HepG2 (cell line): Measurements from ENCODE around the gene GLRA3. TPM values are rescaled to one million over a fixed set of nuclear protein-coding genes. Genes with fewer than 3 reads are reported as not detected.
A peak's percentile ranks its signal among the peaks of the same experiment; 100 is the strongest.

Experiments
- ATAC-seq: fragments of 200-7000 bp; cut with Tn5 transposase; 3 replicates; pipeline ENCODE4 v1.9.1; 2020; ENCODE audit warnings: mild to moderate bottlenecking, moderate library complexity
- BruUV-seq: library from RNA; stranded (reverse); fragments of 400-500 nt; replicated peaks from 2 replicates; lab custom pipeline; 2021; lab: Mats Ljungman, UMichigan
- CTCF ChIA-PET: fragments of 300-600 bp; formaldehyde crosslinking; extraction: SDS; loops from one replicate; lab custom pipeline; 2021; ENCODE audit warnings: low total read pairs, inconsistent platforms, low intra/inter-chr PET ratio; lab: Yijun Ruan, JAX
- POLR2A ChIA-PET: fragments of 350-600 bp; sonication (Branson Sonifier 250); formaldehyde crosslinking; loops from one replicate; lab custom pipeline; 2020; ENCODE audit warnings: antibody characterized with exemption, inconsistent platforms; lab: Yijun Ruan, JAX
- DNase-seq: peaks from one replicate; pipeline ENCODE4 v3.0.0-alpha.2; 2015; ENCODE audit warnings: low spot score
- FAIRE-seq: peaks from 3 replicates; lab custom pipeline; 2011; peaks lifted over from hg19 to GRCh38; lab: Jason Lieb, UNC
- H2AFZ ChIP-seq: one replicate; pipeline ENCODE4 v1.6.1; 2011; ENCODE audit warnings: low read length, inconsistent platforms
- H3K27ac ChIP-seq: fragments of 300-600 bp; 3 replicates; pipeline ENCODE4 v1.8.0; 2011; ENCODE audit warnings: mixed run types, mild to moderate bottlenecking, mixed read lengths, low read length, inconsistent platforms; ENCODE audit not compliant: insufficient read depth; ENCODE audit errors: extremely low read length
- H3K27me3 ChIP-seq, 2 experiments: fragments of 200-600 bp in 1 of 2; 2 replicates in 1 of 2; 3 replicates in 1 of 2; pipeline versions ENCODE4 v1.6.0 to v1.8.0; 2011; ENCODE audit warnings: low read length in 2 of 2, mild to moderate bottlenecking in 2 of 2, moderate library complexity in 2 of 2, inconsistent platforms in 1 of 2; ENCODE audit not compliant: insufficient read depth in 2 of 2, control insufficient read depth in 1 of 2
- H3K36me3 ChIP-seq, 2 experiments: fragments of 200-600 bp in 1 of 2; replicated peaks in 1 of 2; 2 replicates in 1 of 2; 3 replicates in 1 of 2; pipeline versions ENCODE4 v1.5.1 to v1.8.0; 2011; ENCODE audit warnings: low read length in 2 of 2, inconsistent platforms in 1 of 2; ENCODE audit not compliant: insufficient read depth in 2 of 2, control insufficient read depth in 1 of 2
- H3K4me1 ChIP-seq: 2 replicates; pipeline ENCODE4 v1.5.1; 2012; ENCODE audit warnings: low read length, inconsistent platforms; ENCODE audit not compliant: insufficient read depth
- H3K4me2 ChIP-seq: 2 replicates; pipeline ENCODE4 v1.6.0; 2011; ENCODE audit warnings: low read depth, low read length, inconsistent platforms
- H3K4me3 ChIP-seq, 3 experiments: fragments of 200-600 bp in 1 of 3; sonication (generic), shearing (Covaris generic) in 1 of 3; replicated peaks in 1 of 3; 2 replicates each; pipeline ENCODE4 v1.5.1; 2011 to 2016; ENCODE audit warnings: low read length in 3 of 3, inconsistent platforms in 2 of 3, low read depth in 2 of 3, mild to moderate bottlenecking in 2 of 3, control low read depth in 1 of 3, mixed read lengths in 1 of 3; ENCODE audit not compliant: insufficient read depth in 1 of 3
- H3K79me2 ChIP-seq: one replicate; pipeline ENCODE4 v1.6.1; 2011; ENCODE audit warnings: low read length, inconsistent platforms; ENCODE audit not compliant: insufficient read depth
- H3K9ac ChIP-seq: 2 replicates; pipeline ENCODE4 v1.6.0; 2011; ENCODE audit warnings: mild to moderate bottlenecking, low read depth, low read length, inconsistent platforms; ENCODE audit not compliant: insufficient read depth
- H3K9me3 ChIP-seq: 2 replicates; pipeline ENCODE4 v1.5.1; 2012; ENCODE audit warnings: mild to moderate bottlenecking, low read length
- H4K20me1 ChIP-seq: 2 replicates; pipeline ENCODE4 v1.6.0; 2011; ENCODE audit warnings: inconsistent platforms, mild to moderate bottlenecking, low read length, moderate library complexity; ENCODE audit not compliant: insufficient read depth
- CREB1 ChIP-seq, 2 experiments: fragments of 450-650 bp in 1 of 2; IDR thresholded peaks; 2 replicates each; pipeline ENCODE4 v1.6.1; 2016 to 2017; ENCODE audit warnings: control low read depth in 1 of 2, mild to moderate bottlenecking in 1 of 2, missing compliant biosample characterization in 1 of 2, missing genetic modification characterization in 1 of 2
- HOXA3 ChIP-seq: sonication (generic); formaldehyde crosslinking; IDR thresholded peaks from 2 replicates; pipeline ENCODE4 v1.5.0; 2020; ENCODE audit warnings: missing genetic modification reagents
- MAF1 ChIP-seq: sonication (generic); formaldehyde crosslinking; IDR thresholded peaks from 2 replicates; pipeline ENCODE4 v1.5.0; 2020; ENCODE audit warnings: missing genetic modification reagents, borderline replicate concordance
- MYNN ChIP-seq: sonication (generic); formaldehyde crosslinking; IDR thresholded peaks from 2 replicates; pipeline ENCODE4 v1.4.0; 2020; ENCODE audit warnings: mild to moderate bottlenecking, low read depth, missing genetic modification reagents
- ZBTB46 ChIP-seq: sonication (generic); formaldehyde crosslinking; IDR thresholded peaks from 2 replicates; pipeline ENCODE4 v1.4.0; 2020; ENCODE audit warnings: mild to moderate bottlenecking, missing genetic modification reagents, borderline replicate concordance
- ZNF275 ChIP-seq: sonication (generic); formaldehyde crosslinking; IDR thresholded peaks from 2 replicates; pipeline ENCODE4 v1.8.0; 2022; ENCODE audit warnings: missing genetic modification reagents, mild to moderate bottlenecking, inconsistent platforms, borderline replicate concordance
- ZNF570 ChIP-seq: sonication (generic); formaldehyde crosslinking; IDR thresholded peaks from 2 replicates; pipeline ENCODE4 v1.4.0; 2020; ENCODE audit warnings: mild to moderate bottlenecking, missing genetic modification reagents, borderline replicate concordance
- WGBS: methylation state at CpG from one replicate; pipeline ENCODE4 v1.1.6; 2017; ENCODE audit warnings: low lambda C conversion rate; 5-methylcytosine and 5-hydroxymethylcytosine counted together
- in situ Hi-C: cut with HindIII; loops from 2 replicates; pipeline ENCODE4 v1.10.0; 2017; ENCODE audit warnings: low pct_unique_long_range_greater_than_20kb; ENCODE audit not compliant: extremely low pct_ligation_motif_present
- intact Hi-C: fragments of 100-400 bp; cut with micrococcal nuclease; formaldehyde crosslinking; loops from one replicate; pipeline ENCODE4 v1.10.0; 2022; ENCODE audit not compliant: unreplicated experiment
- polyA plus RNA-seq, 8 experiments: library from polyadenylated mRNA; depleted of rRNA in 3 of 8; stranded (reverse) in 7 of 8; unstranded in 1 of 8; fragments of >200 nt; fragmentation: Illumina TruSeq in 4 of 8; extraction: Trizol in 4 of 8; gene quantifications; 2 replicates each; pipeline versions ENCODE4 v1.2.1 to v1.2.3, GENCODE V29; 2011 to 2016; ENCODE audit warnings: low read depth in 4 of 8, missing spikeins in 1 of 8, mixed read lengths in 1 of 8; ENCODE audit not compliant: insufficient read depth in 1 of 8
- total RNA-seq, 5 experiments: library from RNA; depleted of rRNA; stranded (reverse); fragments of >200 nt; fragmentation: Illumina TruSeq; extraction: Trizol; gene quantifications; 2 replicates each; pipeline ENCODE4 v1.2.3, GENCODE V29; 2016; ENCODE audit warnings: low read depth in 1 of 5

The GLRA3 gene
- total and polyA plus RNA-seq, 2 of the 13 experiments (the other 11 are each of a cell fraction or from before 2014, with no cell fraction given) = not detected

- TF ChIP-seq ZNF275 (CRISPR knock-in tag) = no peak
- no peak for TF ChIP-seq MYNN
- no peak for TF ChIP-seq ZBTB46 (CRISPR knock-in tag)
- no peak for TF ChIP-seq HOXA3 (CRISPR knock-in tag)
- no peak for TF ChIP-seq ZNF570
Measured at GRCh38 chr4:174808836-174809235, 20.2 kb downstream of the GLRA3 start (continued).

GRCh38 chr4:174808119-174808518, 20.9 kb downstream of the GLRA3 start:
- no peak overlapping the region for H3K9ac ChIP-seq
- FAIRE-seq = no peak
- WGBS = 3% methylated on average over 2 of the region's 2 CpGs

More at GRCh38 chr4:174808119-174808518, 20.9 kb downstream of the GLRA3 start:
- Histone ChIP-seq H3K4me3 (no peak overlapping the region), H3K4me2 (no peak overlapping the region), H2AFZ (no peak overlapping the region), H4K20me1 (no peaks in the 10 kb centered on the region), H3K27ac (no peak overlapping the region), H3K4me1 (no peaks in the 10 kb centered on the region), H3K9me3 (peaks cover 22% of the 10 kb centered on the region), H3K36me3 (no peaks in the 10 kb centered on the region), H3K27me3 (no peaks in the 10 kb centered on the region), H3K79me2 (no peaks in the 10 kb centered on the region)
- BruUV-seq = no TSS peak
- DNase-seq (no peak), ATAC-seq (no peak)
- intact Hi-C loops = no loop called here
- ChIA-PET POLR2A (no interaction called here), CTCF (no interaction called here)
- in situ Hi-C loops = no loop called here
- peak; percentile 56 for TF ChIP-seq CREB1 (IDR thresholded peaks at IDR 0.05)
- TF ChIP-seq CREB1 (CRISPR knock-in tag; IDR thresholded peaks at IDR 0.05) = no peak
- no peak for TF ChIP-seq MAF1
